ENCODE data around the gene SCD.

GRCh38 chr10:100328198-100328597, 18.8 kb upstream of the SCD start:
- TF ChIP-seq GATA2 (IDR thresholded peaks at IDR 0.05; ENCODE audit: low read depth, low read length) (no peak), GATA3 (IDR thresholded peaks at IDR 0.05; ENCODE audit: low read depth, low read length) (no peak)

All from SH-SY5Y (cell line).